Aorta (tissue), 5 donors: Measurements from ENCODE around the gene CCBE1. TPM values are rescaled to one million over a fixed set of nuclear protein-coding genes. Genes with fewer than 3 reads are reported as not detected.
A peak's percentile ranks its signal among the peaks of the same experiment; 100 is the strongest.

Experiments
- ATAC-seq: fragments of 200-7000 bp; cut with Tn5 transposase; one replicate; pipeline ENCODE4 v1.9.1; 2022; ENCODE audit warnings: moderate library complexity; ENCODE audit not compliant: low FRiP score
- DNase-seq, 2 donors: peaks; one replicate each; pipeline ENCODE4 v3.0.0-alpha.2; 2020
- H3K27ac ChIP-seq, 2 donors: one replicate each; pipeline ENCODE4 v1.5.1; 2013; ENCODE audit warnings: low read length in 2 of 2, mild to moderate bottlenecking in 2 of 2, moderate library complexity in 2 of 2, control low read depth in 1 of 2, inconsistent platforms in 1 of 2, low read depth in 1 of 2
- H3K27me3 ChIP-seq, 2 donors: one replicate each; pipeline ENCODE4 v1.6.1; 2013; ENCODE audit warnings: control low read depth in 1 of 2, low read length in 1 of 2, mild to moderate bottlenecking in 1 of 2, moderate library complexity in 1 of 2; ENCODE audit not compliant: insufficient read depth in 2 of 2, control insufficient read depth in 1 of 2
- H3K36me3 ChIP-seq, 2 donors: one replicate each; pipeline ENCODE4 v1.6.1; 2013; ENCODE audit warnings: control low read depth in 1 of 2, low read length in 1 of 2, mild to moderate bottlenecking in 1 of 2; ENCODE audit not compliant: insufficient read depth in 2 of 2, control insufficient read depth in 1 of 2
- H3K4me1 ChIP-seq, 2 donors: one replicate each; pipeline ENCODE4 v1.6.1; 2013; ENCODE audit warnings: low read length in 2 of 2, control low read depth in 1 of 2, mild to moderate bottlenecking in 1 of 2, moderate library complexity in 1 of 2; ENCODE audit not compliant: insufficient read depth in 2 of 2, control insufficient read depth in 1 of 2
- H3K4me3 ChIP-seq, 2 donors: one replicate each; pipeline ENCODE4 v1.5.1; 2013; ENCODE audit warnings: low read length in 2 of 2, control low read depth in 1 of 2, mild to moderate bottlenecking in 1 of 2
- H3K9me3 ChIP-seq: one replicate; pipeline ENCODE4 v1.6.1; 2013; ENCODE audit warnings: mild to moderate bottlenecking, low read length; ENCODE audit not compliant: control insufficient read depth
- WGBS, 2 donors: extraction: QIAGEN DNeasy Blood & Tissue Kit; methylation state at CpG; one replicate each; pipeline ENCODE4 v1.1.7; 2013; 5-methylcytosine and 5-hydroxymethylcytosine counted together
- intact Hi-C, 2 donors: fragments of 100-400 bp; cut with DNase I; formaldehyde crosslinking; loops; one replicate each; pipeline versions ENCODE4 v1.14.2 to v1.15.0; 2022
- polyA plus RNA-seq, 2 donors: library from polyadenylated mRNA; stranded (reverse); fragments of 200-250 nt; gene quantifications; one replicate each; pipeline ENCODE4 v1.2.3, GENCODE V29; 2013
- total RNA-seq, 2 donors: library from RNA; stranded (reverse); fragmentation: NEBNext Ultra II Directional; extraction: Animal tissue kit (Norgen Biotek cat#: 25700); gene quantifications; one replicate each; pipeline ENCODE4 v1.2.1, GENCODE V29; 2021
- donor health status: healthy with polysubstance abuse.
- donor health status: Bipolar disorder and iron deficiency.
- donor health status: DM: no; HTN: no; CAD: no.
- donor health status: DM: no; HTN: no; CAD: no.
- donor health status: DM: yes; HTN: yes; CAD: no.

CCBE1 gene
- total and polyA plus RNA-seq, 4 donors: 0.36 to 0.61 TPM; not detected in 2

GRCh38 chr18:59735269-59735860, 38.1 kb upstream of the CCBE1 start:
- peak in 1 of 2 donors; percentile 37 for DNase-seq
- H3K27me3 ChIP-seq: peaks cover 0 to 2% of the 10 kb centered on the region in 2 donors
- intact Hi-C loops: no loop called here
- no peaks in the 10 kb centered on the region for H3K4me1 ChIP-seq
- no peak overlapping the region for H3K27ac ChIP-seq
- no peak overlapping the region for H3K4me3 ChIP-seq
- peaks cover 7% of the 10 kb centered on the region for H3K9me3 ChIP-seq
- H3K36me3 ChIP-seq: no peaks in the 10 kb centered on the region
- WGBS, 2 donors: 91 to 95% methylated on average over 2 of the region's 2 CpGs
- ATAC-seq: no peak

- Histone ChIP-seq H3K4me3 (no peak overlapping the region), H3K4me1 (no peaks in the 10 kb centered on the region), H3K36me3 (no peaks in the 10 kb centered on the region), H3K27me3 (peaks cover 0 to 2% of the 10 kb centered on the region in 2 donors), H3K27ac (no peak overlapping the region), H3K9me3 (peaks cover 4% of the 10 kb centered on the region)
- intact Hi-C loops: no loop called here
- 68 to 88% methylated on average over 1 of the region's 1 CpG for WGBS, 2 donors
- DNase-seq (no peak), ATAC-seq (no peak)
Observed at GRCh38 chr18:59733421-59733820, 36.2 kb upstream of the CCBE1 start.

- Histone ChIP-seq H3K4me1 (no peaks in the 10 kb centered on the region), H3K36me3 (no peaks in the 10 kb centered on the region), H3K27me3 (no peaks in the 10 kb centered on the region), H3K4me3 (no peak overlapping the region), H3K9me3 (peaks cover 1% of the 10 kb centered on the region), H3K27ac (no peak overlapping the region)
- no peak for ATAC-seq
- WGBS, 2 donors: 19 to 32% methylated on average over 1 of the region's 1 CpG
- no peak for DNase-seq
- intact Hi-C loops: no loop called here
Observed at GRCh38 chr18:59730896-59731295, 33.7 kb upstream of the CCBE1 start.

GRCh38 chr18:59729781-59730180, 32.6 kb upstream of the CCBE1 start:
- no peaks in the 10 kb centered on the region for H3K27me3 ChIP-seq
- no peaks in the 10 kb centered on the region for H3K36me3 ChIP-seq
- peaks cover 1% of the 10 kb centered on the region for H3K9me3 ChIP-seq
- DNase-seq (peak in 1 of 2 donors; percentile 23), ATAC-seq (no peak)
- WGBS, 2 donors: 88 to 92% methylated on average over 3 of the region's 3 CpGs
- H3K27ac ChIP-seq: no peak overlapping the region
- intact Hi-C loops: no loop called here
- H3K4me1 ChIP-seq: no peaks in the 10 kb centered on the region
- H3K4me3 ChIP-seq: no peak overlapping the region

- Histone ChIP-seq H3K9me3 (peaks cover 1% of the 10 kb centered on the region), H3K27ac (no peak overlapping the region), H3K4me3 (no peak overlapping the region), H3K4me1 (no peaks in the 10 kb centered on the region), H3K36me3 (no peaks in the 10 kb centered on the region), H3K27me3 (no peaks in the 10 kb centered on the region)
- intact Hi-C loops: no loop called here
- ATAC-seq (no peak), DNase-seq (peak in 1 of 2 donors; percentile 23)
- WGBS, 2 donors: 42 to 49% methylated on average over 5 of the region's 5 CpGs
Observed at GRCh38 chr18:59728816-59729215, 31.6 kb upstream of the CCBE1 start.

GRCh38 chr18:59725142-59725541, 27.9 kb upstream of the CCBE1 start:
- ATAC-seq: no peak
- Histone ChIP-seq H3K36me3 (no peaks in the 10 kb centered on the region), H3K27me3 (no peaks in the 10 kb centered on the region), H3K4me1 (no peaks in the 10 kb centered on the region), H3K4me3 (no peak overlapping the region), H3K9me3 (peaks cover 1% of the 10 kb centered on the region), H3K27ac (no peak overlapping the region)
- no peak for DNase-seq
- intact Hi-C loops: no loop called here

GRCh38 chr18:59724103-59724502, 26.9 kb upstream of the CCBE1 start:
- Histone ChIP-seq H3K36me3 (no peaks in the 10 kb centered on the region), H3K27ac (no peak overlapping the region), H3K4me1 (no peaks in the 10 kb centered on the region), H3K4me3 (no peak overlapping the region), H3K27me3 (no peaks in the 10 kb centered on the region), H3K9me3 (peaks cover 1% of the 10 kb centered on the region)
- 80% methylated on average over 2 of the region's 2 CpGs for WGBS, 2 donors
- no peak for DNase-seq
- intact Hi-C loops: no loop called here
- ATAC-seq: no peak

- Histone ChIP-seq H3K4me1 (no peaks in the 10 kb centered on the region), H3K27me3 (no peaks in the 10 kb centered on the region), H3K9me3 (no peaks in the 10 kb centered on the region), H3K27ac (no peak overlapping the region), H3K36me3 (no peaks in the 10 kb centered on the region), H3K4me3 (no peak overlapping the region)
- 96 to 97% methylated on average over 2 of the region's 2 CpGs for WGBS, 2 donors
- DNase-seq (peak in 1 of 2 donors; percentile 14), ATAC-seq (no peak)
- intact Hi-C loops: no loop called here
Observed at GRCh38 chr18:59721931-59722330, 24.7 kb upstream of the CCBE1 start.

- intact Hi-C loops: no loop called here
- H3K4me3 ChIP-seq: no peak overlapping the region
- WGBS, 2 donors: 91 to 96% methylated on average over 2 of the region's 2 CpGs
- H3K27me3 ChIP-seq: no peaks in the 10 kb centered on the region
- H3K4me1 ChIP-seq: peaks cover 0 to under 1% of the 10 kb centered on the region in 2 donors
- H3K9me3 ChIP-seq: no peaks in the 10 kb centered on the region
- H3K27ac ChIP-seq: no peak overlapping the region
- H3K36me3 ChIP-seq: no peaks in the 10 kb centered on the region
- ATAC-seq (no peak), DNase-seq (no peak)
Observed at GRCh38 chr18:59721211-59721610, 24.0 kb upstream of the CCBE1 start.
